HG03025 (cell line): ENCODE data around the gene CCL3.
"Not testable (repeated sequence)": the region's sequence is repeated elsewhere in the genome, so short reads cannot be mapped to it uniquely, and the experiment has no call there.

Source experiments
- ATAC-seq: cut with Tn5 transposase; IDR thresholded peaks from one replicate; pipeline ENCODE4 v1.9.1; 2021; ENCODE audit warnings: mild to moderate bottlenecking, moderate library complexity; ENCODE audit not compliant: unreplicated experiment, low FRiP score

CCL3 gene

DNA sequence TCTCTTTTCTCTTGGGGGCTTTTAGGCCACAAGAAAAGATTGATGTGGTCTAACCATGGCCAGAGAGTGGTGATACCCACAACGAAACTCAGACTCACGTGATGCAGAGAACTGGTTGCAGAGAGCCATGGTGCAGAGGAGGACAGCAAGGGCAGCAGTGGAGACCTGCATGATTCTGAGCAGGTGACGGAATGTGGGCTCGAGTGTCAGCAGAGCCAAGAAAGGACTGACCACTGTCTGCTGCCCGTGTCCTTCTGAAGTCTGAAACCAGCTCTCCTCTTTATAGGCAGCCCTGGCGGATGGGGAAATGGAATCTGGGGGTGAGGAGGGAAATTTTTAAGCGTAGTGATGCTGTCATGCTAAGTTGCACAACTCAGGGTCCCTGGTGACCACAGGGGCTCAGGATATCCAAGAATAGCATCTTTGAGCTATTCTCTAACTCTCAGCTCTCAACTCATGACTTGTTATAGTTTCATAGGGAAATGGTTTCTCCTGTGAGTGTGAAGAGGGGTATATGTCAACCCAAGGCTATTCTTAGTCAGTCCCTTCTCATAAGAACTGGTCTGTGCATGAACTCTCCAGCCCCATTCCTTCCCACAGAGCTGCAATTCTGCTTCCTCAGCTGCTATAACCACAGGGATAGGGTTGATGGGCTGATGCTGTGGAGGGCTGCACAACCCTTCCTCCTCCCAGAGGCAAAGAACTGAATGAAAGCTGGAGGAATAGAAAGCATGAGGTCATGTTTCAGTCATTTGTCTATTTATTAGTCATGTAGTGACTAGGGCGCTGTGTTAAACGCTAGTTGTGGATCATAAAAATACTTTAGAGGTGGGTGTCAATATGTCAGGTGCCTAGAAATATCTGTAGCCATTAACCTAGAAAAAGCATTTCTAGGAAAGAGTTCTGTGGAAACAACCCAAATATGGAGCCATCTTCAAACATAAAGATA, at the start of gene CCL3:
Gene CCL3, minus strand, starts transcription at position 256 of the 949 bp plus-strand sequence. Its CDS starts 85 bp downstream, at position 171.
- peak; percentile 71 for ATAC-seq

- no peak for ATAC-seq
Observed at GRCh38 chr17:36136439-36136838, 46.5 kb upstream of the CCL3 start.

- no peak for ATAC-seq
Observed at GRCh38 chr17:36136036-36136435, 46.1 kb upstream of the CCL3 start.

DNA sequence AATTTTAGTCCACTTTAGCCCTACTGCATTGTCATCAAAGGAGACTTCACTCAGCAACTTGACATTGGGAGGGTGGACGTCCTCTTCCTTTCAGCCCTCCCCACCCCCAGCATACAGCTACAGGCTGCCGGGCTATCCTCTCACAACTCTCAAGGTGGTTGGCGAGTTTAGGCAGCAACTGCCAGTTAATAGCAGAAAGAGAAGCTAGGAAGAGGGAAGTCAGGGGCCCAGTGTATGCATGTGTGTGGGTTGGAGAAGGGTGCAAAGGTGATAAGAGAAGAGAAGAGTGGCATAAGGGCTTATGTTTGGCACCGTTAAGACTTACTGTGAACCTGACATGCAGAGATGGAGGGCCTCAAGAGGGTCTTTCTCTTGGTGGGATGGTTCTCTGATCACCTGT, 45.5 kb upstream of the CCL3 start:
- no peak for ATAC-seq

GRCh38 chr17:36133602-36134236, 43.8 kb upstream of the CCL3 start:
- no peak for ATAC-seq

DNA sequence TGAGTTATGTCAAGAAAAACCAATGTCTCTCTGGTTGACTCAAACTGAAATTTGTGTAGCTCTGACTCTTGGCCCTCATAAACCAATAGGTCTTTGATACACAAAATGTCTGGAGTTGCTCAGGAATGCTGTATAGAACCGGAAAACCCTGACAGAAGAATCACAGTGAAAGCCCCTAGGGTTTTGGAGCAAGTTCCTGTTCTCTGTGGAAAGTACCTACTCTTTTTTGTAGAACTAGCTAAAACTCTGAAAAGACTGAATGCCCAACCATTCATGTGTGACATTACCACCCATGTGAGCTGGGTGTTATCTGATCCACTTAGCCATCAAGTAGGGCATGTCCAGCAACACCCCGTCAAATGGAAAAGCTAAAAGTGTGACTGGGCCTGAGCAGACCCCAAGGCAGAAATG, 42.5 kb upstream of the CCL3 start:
- no peak for ATAC-seq

GRCh38 chr17:36131931-36132330, 42.0 kb upstream of the CCL3 start:
- no peak for ATAC-seq

GRCh38 chr17:36131421-36131820, 41.5 kb upstream of the CCL3 start:
- ATAC-seq, result no peak

DNA sequence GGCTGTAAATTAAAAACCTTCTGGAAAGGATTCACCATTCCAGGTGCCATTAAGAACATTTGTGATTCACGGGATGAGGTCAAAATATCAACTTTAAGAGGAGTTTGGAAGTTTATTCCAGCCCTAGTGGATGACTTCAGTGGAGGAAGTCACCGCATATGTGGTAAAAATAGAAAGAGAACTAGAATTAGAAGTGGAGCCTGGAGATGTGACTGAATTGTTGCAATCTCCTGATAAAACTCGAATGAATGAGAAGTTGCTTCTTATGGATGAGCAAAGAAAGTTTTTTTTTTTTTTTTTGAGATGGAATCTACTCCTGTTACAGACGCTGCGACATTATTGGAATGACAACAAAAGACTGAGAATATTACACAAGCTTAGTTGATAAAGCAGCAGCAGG, 40.4 kb upstream of the CCL3 start:
- ATAC-seq, result no peak

- ATAC-seq, result no peak
Observed at GRCh38 chr17:36129616-36130015, 39.7 kb upstream of the CCL3 start.

DNA sequence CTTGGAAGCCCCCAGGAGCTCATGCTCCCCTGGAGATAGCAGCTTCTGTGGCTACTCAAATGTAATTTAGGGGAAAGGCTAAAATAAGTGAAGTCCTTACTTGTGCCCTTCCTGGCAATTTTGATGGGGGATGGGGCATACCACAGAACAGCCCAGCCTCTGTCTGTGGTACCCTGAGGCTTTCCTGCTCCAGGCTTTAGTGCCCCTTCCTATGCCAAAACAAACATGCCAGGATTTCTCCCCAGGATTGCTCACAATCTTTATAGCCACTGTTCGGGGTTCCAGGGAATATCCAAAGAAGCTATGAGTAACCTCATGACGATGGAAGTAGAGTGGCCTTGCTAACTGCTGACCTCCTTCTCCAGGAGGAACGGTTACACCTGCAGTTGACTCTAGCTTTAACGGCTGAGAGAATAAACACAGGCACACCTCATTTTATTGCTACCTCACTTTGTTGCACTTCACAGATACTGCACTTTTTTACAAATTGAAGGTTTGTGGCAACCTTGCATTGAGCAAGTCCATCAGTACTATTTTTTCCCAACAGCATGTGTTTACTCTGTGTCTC, 38.6 kb upstream of the CCL3 start:
- ATAC-seq, result no peak

DNA sequence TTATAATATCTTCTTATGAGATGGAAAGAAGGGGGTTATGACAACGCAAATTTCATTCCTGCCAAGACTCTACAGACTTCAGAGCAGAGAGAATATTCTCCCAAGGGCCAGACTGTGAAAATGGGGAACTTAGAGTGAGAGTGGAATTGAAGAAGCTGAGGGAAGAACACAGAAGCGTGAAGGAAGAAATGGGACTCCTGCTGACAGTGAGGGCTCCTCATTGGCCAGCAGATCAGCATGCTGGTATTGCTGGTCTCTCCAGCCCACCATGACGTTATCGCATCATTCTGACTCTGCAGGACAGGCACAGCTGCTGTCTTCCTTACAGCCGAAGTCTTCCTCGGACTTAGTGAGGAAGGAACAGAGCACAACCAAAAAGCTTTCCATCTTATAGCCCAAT, 38.0 kb upstream of the CCL3 start:
- no peak for ATAC-seq

- ATAC-seq, result no peak
Observed at GRCh38 chr17:36127199-36127893, 37.4 kb upstream of the CCL3 start.

GRCh38 chr17:36124879-36125824, 35.2 kb upstream of the CCL3 start:
- ATAC-seq, result no peak

- no peak for ATAC-seq
Observed at GRCh38 chr17:36123431-36123830, 33.5 kb upstream of the CCL3 start.

- ATAC-seq, result not testable (repeated sequence)
Observed at GRCh38 chr17:36121099-36121498, 31.2 kb upstream of the CCL3 start.

DNA sequence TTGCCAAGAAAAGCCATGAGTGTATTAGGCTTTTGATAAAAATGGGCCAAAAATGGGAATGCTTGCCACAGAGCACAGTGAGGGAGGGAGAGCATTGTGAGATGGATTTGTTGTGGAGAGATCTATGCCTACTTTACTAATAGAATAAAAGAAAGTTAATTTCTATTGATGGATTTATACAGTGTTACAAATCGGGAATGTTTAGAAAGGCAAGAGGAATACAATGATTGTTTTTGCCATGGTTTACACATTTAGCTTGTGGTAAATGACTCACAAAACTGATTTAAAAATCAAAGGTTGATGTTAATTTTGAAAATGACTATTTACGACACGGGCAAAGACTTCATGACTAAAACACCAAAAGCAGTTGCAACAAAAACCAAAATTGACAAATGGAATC, 30.3 kb upstream of the CCL3 start:
- no peak for ATAC-seq

DNA sequence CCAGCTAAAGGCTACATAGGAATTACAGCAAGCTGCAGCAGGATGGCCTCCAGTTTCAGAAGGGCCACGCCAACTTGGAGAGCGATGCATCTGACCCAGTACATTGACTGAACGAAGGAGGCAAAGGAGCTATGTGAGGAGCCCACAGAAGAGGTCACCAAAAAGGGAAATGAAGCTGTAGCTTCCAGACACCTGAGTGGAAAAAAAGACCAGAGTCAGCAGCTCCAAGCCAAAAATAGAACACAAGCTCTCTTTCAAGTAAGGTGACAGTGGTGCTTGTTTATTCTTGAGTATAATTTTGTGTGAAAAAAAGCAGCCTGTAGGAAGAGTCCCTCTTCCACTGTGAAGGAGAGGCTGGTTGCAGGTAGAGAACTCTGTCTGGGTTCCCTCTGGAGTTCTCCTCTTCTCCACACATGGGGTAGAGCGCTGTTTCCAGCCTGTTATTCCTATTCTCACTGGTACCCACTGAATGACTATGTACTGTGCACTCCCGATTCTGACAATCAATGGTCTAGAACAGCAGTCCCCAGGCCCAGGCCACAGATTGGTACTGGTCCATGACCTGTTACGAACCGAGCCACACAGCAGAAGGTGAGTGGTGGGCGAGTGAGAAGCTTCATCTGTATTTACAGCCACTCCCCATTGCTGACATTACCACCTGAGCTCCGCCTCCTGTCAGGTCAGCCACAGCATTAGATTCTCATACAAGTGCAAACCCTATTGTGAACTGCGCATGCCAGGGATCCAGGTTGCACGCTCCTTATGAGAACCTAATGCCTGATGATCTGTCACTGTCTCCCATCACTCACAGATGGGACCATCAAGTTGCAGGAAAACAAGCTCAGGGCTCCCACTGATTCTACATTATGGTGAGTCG, 28.8 kb upstream of the CCL3 start:
- ATAC-seq, result no peak
